Measurements from ENCODE around the gene COL1A1. TPM values are rescaled to one million over a fixed set of nuclear protein-coding genes. Genes with fewer than 3 reads are reported as not detected.

Gene COL1A1
- total and polyA plus RNA-seq, 2 of the 13 experiments (the other 11 are each of a cell fraction or from before 2014, with no cell fraction given), result 0.05 TPM; not detected in 1

DNA sequence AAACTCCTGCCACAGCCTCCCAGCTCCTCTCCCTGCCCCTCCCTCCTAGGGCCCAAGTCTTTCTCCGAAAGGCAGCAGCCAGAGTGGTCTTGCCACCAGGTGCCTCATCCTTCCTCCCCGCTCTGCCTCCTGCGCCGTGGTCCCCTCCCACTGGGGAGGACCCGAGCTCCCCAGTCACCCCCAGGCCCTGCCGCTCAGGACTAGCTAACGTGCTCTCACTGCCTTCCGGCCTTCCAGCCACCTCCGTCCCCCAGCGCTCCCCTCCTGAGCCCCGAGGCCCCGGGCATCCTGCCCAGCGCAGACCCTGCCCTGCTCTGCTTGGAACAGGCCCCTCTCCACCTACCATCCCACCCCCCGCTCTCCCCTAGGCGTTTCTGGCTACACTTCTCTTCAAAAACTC is 19.4 kb upstream of the COL1A1 start:
- no peak overlapping the region for H3K4me3 ChIP-seq (replicated peaks in 1 of 3; ENCODE audit: insufficient read depth in 1 of 3, low read depth in 2 of 3, low read length in 3 of 3)
- TF ChIP-seq NFIC (IDR thresholded peaks at IDR 0.05; ENCODE audit: low read length) (no peak), SP2 (CRISPR knock-in tag; IDR thresholded peaks at IDR 0.05) (no peak), CCAR2 (optimal IDR thresholded peaks at IDR 0.05; ENCODE audit: low read depth, low read length) (no peak), NFE2L1 (CRISPR knock-in tag; IDR thresholded peaks at IDR 0.05; ENCODE audit: borderline replicate concordance) (0 out of 2 replicates have a peak, but pooled peaks have one; percentile 48)
- TF ChIP-seq, protein P1, sequence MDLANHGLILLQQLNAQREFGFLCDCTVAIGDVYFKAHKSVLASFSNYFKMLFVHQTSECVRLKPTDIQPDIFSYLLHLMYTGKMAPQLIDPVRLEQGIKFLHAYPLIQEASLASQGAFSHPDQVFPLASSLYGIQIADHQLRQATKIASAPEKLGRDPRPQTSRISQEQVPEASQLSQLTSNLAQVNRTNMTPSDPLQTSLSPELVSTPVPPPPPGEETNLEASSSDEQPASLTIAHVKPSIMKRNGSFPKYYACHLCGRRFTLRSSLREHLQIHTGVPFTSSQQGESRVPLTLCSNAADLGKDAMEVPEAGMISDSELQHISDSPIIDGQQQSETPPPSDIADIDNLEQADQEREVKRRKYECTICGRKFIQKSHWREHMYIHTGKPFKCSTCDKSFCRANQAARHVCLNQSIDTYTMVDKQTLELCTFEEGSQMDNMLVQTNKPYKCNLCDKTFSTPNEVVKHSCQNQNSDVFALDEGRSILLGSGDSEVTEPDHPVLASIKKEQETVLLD (CRISPR knock-in tag; IDR thresholded peaks at IDR 0.05; ENCODE audit: low read depth), result no peak
- intact Hi-C loops (cut with micrococcal nuclease; ENCODE audit: unreplicated experiment), result no loop called here

DNA sequence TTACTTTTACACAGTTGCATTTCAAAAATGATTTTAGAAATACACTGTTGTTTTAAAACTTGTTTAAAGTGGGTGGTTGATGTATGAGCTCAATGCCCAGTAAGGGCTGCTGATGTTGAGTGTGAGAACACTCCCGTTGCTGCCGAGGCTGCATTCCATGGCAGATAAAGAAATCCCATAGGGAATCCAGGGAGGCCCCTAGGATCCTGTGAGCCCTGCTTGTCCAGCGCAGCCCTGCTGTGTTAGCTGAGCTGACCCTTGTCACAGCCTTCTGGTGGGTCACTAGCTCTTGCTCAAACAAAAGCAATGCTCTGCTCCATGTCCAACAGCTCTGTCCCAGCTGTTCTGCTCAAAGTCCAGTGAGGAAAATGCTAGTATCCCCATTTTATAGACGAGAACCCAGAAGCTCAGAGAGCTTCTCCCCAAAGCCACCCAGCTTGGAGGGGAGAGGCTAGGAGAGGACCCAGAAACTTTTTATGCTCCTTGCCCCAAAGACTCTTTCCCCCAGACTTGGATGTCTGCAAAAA is 18.6 kb upstream of the COL1A1 start:
- Histone ChIP-seq H3K79me2 (ENCODE audit: insufficient read depth, low read length) (no peaks in the 10 kb centered on the region), H3K4me1 (ENCODE audit: insufficient read depth, low read length) (peaks cover 40% of the 10 kb centered on the region), H3K36me3 (replicated peaks in 1 of 2; ENCODE audit: control insufficient read depth in 1 of 2, insufficient read depth in 2 of 2, low read length in 2 of 2) (no peaks in the 10 kb centered on the region), H3K4me2 (ENCODE audit: low read depth, low read length) (peak overlapping the region; percentile 57), H3K27ac (ENCODE audit: extremely low read length, insufficient read depth, low read length) (peak overlapping the region; percentile 18), H3K4me3 (replicated peaks in 1 of 3; ENCODE audit: insufficient read depth in 1 of 3, low read depth in 2 of 3, low read length in 3 of 3) (peak overlapping the region in 2 of 3 experiments; percentile 11 to 20; a peak in 1 of 6 replicates), H3K9ac (ENCODE audit: insufficient read depth, low read depth, low read length) (no peak overlapping the region), H3K27me3 (ENCODE audit: control insufficient read depth in 1 of 2, insufficient read depth in 2 of 2, low read length in 2 of 2) (no peaks in the 10 kb centered on the region; a peak in 1 of 5 replicates), H2AFZ (ENCODE audit: low read length) (no peak overlapping the region), H4K20me1 (ENCODE audit: insufficient read depth, low read length) (no peaks in the 10 kb centered on the region), H3K9me3 (ENCODE audit: low read length) (peaks cover 5% of the 10 kb centered on the region; the same call in 1 of the 2 replicates)
- DNase-seq (ENCODE audit: low spot score) (peak; percentile 87), ATAC-seq (peak; percentile 97), FAIRE-seq (peak; percentile 89)
- CTCF ChIA-PET (ENCODE audit: low intra/inter-chr PET ratio, low total read pairs), result interaction anchor here (1.2 kb wide), 1 partner anchor 19 kb away, joined by 3 read pairs; no protein-coding TSS in a partner anchor
- in situ Hi-C loops (cut with HindIII; ENCODE audit: extremely low pct_ligation_motif_present, low pct_unique_long_range_greater_than_20kb) (no loop called here), intact Hi-C loops (cut with micrococcal nuclease; ENCODE audit: unreplicated experiment) (no loop called here)
- BruUV-seq (replicated peaks), result no TSS peak
- WGBS (ENCODE audit: low lambda C conversion rate), result 0% methylated on average over 4 of the region's 4 CpGs
- POLR2A ChIA-PET, result interaction anchor here (1.3 kb wide), 1 partner anchor 10 kb away, joined by 3 read pairs; no protein-coding TSS in a partner anchor
- TF ChIP-seq SOX13 (IDR thresholded peaks at IDR 0.05) (no peak), SOX13 (CRISPR knock-in tag; conservative IDR thresholded peaks at IDR 0.05 in 1 of 2, IDR thresholded peaks at IDR 0.05 in 1 of 2) (peak in 1 of 2 experiments; percentile 33; a peak in 1 of 4 replicates), KMT2A (CRISPR knock-in tag; IDR thresholded peaks at IDR 0.05) (peak; percentile 30; the same call in 1 of the 2 replicates), HMG20B (CRISPR knock-in tag; conservative IDR thresholded peaks at IDR 0.05) (no peak; the same call in 1 of the 2 replicates), SRSF9 (IDR thresholded peaks at IDR 0.05; ENCODE audit: borderline replicate concordance, insufficient read depth, low read depth, low read length, poor library complexity, severe bottlenecking) (no peak)
- TF ChIP-seq, protein P2, sequence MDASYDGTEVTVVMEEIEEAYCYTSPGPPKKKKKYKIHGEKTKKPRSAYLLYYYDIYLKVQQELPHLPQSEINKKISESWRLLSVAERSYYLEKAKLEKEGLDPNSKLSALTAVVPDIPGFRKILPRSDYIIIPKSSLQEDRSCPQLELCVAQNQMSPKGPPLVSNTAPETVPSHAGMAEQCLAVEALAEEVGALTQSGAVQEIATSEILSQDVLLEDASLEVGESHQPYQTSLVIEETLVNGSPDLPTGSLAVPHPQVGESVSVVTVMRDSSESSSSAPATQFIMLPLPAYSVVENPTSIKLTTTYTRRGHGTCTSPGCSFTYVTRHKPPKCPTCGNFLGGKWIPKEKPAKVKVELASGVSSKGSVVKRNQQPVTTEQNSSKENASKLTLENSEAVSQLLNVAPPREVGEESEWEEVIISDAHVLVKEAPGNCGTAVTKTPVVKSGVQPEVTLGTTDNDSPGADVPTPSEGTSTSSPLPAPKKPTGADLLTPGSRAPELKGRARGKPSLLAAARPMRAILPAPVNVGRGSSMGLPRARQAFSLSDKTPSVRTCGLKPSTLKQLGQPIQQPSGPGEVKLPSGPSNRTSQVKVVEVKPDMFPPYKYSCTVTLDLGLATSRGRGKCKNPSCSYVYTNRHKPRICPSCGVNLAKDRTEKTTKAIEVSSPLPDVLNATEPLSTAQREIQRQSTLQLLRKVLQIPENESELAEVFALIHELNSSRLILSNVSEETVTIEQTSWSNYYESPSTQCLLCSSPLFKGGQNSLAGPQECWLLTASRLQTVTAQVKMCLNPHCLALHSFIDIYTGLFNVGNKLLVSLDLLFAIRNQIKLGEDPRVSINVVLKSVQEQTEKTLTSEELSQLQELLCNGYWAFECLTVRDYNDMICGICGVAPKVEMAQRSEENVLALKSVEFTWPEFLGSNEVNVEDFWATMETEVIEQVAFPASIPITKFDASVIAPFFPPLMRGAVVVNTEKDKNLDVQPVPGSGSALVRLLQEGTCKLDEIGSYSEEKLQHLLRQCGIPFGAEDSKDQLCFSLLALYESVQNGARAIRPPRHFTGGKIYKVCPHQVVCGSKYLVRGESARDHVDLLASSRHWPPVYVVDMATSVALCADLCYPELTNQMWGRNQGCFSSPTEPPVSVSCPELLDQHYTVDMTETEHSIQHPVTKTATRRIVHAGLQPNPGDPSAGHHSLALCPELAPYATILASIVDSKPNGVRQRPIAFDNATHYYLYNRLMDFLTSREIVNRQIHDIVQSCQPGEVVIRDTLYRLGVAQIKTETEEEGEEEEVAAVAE (CRISPR knock-in tag; IDR thresholded peaks at IDR 0.05; ENCODE audit: borderline replicate concordance), result no peak

More for the DNA sequence above, 19.4 kb upstream of the COL1A1 start:
- H3K79me2 ChIP-seq (ENCODE audit: insufficient read depth, low read length), result no peaks in the 10 kb centered on the region
- no peaks in the 10 kb centered on the region for H4K20me1 ChIP-seq (ENCODE audit: insufficient read depth, low read length)
- H3K27ac ChIP-seq (ENCODE audit: extremely low read length, insufficient read depth, low read length), result no peak overlapping the region
- in situ Hi-C loops (cut with HindIII; ENCODE audit: extremely low pct_ligation_motif_present, low pct_unique_long_range_greater_than_20kb), result no loop called here
- no peak overlapping the region for H3K4me2 ChIP-seq (ENCODE audit: low read depth, low read length)
- peaks cover 13% of the 10 kb centered on the region for H3K9me3 ChIP-seq (ENCODE audit: low read length)
- ChIA-PET POLR2A (no interaction called here), CTCF (ENCODE audit: low intra/inter-chr PET ratio, low total read pairs) (no interaction called here)
- no TSS peak for BruUV-seq (replicated peaks)
- no peak overlapping the region for H3K9ac ChIP-seq (ENCODE audit: insufficient read depth, low read depth, low read length)
- no peaks in the 10 kb centered on the region; a peak in 1 of 5 replicates for H3K27me3 ChIP-seq (ENCODE audit: control insufficient read depth in 1 of 2, insufficient read depth in 2 of 2, low read length in 2 of 2)
- WGBS (ENCODE audit: low lambda C conversion rate), result 90% methylated on average over 15 of the region's 15 CpGs
- peaks cover 40% of the 10 kb centered on the region for H3K4me1 ChIP-seq (ENCODE audit: insufficient read depth, low read length)
- no peak for FAIRE-seq
- H3K36me3 ChIP-seq (replicated peaks in 1 of 2; ENCODE audit: control insufficient read depth in 1 of 2, insufficient read depth in 2 of 2, low read length in 2 of 2), result no peaks in the 10 kb centered on the region
- no peak for DNase-seq (ENCODE audit: low spot score)
- peak; percentile 6; the same call in 1 of the 3 replicates for ATAC-seq
- H2AFZ ChIP-seq (ENCODE audit: low read length), result no peak overlapping the region
